ENCODE results near the gene MAP4K5. TPM values are rescaled to one million over a fixed set of nuclear protein-coding genes. Genes with fewer than 3 reads are reported as not detected.
A peak's percentile ranks its signal among the peaks of the same experiment; 100 is the strongest.

MAP4K5 gene
- total and polyA plus RNA-seq, 12 donors: 7.1 to 19.8 (median 11.2) TPM

DNA sequence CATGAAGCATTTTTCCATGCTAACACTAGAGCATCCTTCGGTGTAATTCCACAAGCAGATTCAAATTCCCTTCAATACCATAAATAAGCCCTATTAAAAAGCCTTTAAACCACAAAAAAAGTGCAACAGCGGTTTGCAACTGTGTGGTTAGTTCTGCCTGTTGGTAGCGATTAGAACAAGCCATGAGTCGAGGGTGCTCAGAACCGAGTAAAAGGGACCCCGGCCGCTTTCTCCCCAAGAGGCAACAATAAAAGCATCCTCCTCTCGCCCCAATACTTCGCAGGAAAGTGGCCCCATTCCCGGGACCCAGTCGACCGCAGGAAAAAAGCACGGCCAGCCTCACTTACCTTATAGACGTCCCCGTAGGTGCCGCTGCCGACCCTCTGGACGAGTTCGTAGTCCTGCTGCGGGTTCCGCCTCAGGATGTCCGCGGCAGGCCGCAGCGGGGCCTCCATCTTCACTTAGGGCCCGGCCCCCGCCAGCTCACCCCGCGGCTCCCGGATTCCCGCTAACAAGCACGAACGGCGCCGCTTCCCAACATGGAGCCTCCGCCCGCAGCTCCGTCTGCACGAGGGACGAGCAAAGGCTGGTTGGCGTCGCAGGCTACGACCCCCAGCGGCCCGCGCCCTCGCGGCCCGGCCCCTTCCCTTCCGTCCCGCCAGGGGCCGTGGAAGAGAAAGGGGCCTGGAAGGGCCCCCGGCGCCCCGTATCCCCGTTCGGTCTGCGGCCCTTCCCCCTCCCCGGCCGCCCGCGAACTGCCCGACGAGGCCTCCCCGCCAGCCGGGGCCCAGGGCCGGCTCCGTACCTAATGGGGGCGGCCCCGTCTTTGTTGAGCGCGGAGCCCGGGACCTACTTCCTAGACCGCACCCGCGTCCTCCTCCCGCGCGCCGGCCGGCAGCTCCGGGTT lies 521 bp downstream of the MAP4K5 start:
- Histone ChIP-seq H3K4me3 (peak overlapping the region; percentile 84 to 97 (median 91)), H3K27me3 (no peaks in the 10 kb centered on the region), H3K36me3 (peaks cover 0 to 4% (median 0%) of the 10 kb centered on the region in 9 donors), H3K4me1 (peaks cover 0 to 42% (median 28%) of the 10 kb centered on the region in 9 donors), H3K27ac (peak overlapping the region; percentile 68 to 97 (median 94)), H3K9me3 (no peaks in the 10 kb centered on the region)
- intact Hi-C loops (cut with DNase I): loop anchor here in 9 of 10 donors (1.0 to 5.0 kb wide), 7 partner anchors 190 to 300 kb away; partner anchors contain the start of gene SOS2 (in 1 of the 9)
- WGBS, 2 donors: 1% methylated on average over 65 to 82 of the region's 82 CpGs
- TF ChIP-seq, protein P1, sequence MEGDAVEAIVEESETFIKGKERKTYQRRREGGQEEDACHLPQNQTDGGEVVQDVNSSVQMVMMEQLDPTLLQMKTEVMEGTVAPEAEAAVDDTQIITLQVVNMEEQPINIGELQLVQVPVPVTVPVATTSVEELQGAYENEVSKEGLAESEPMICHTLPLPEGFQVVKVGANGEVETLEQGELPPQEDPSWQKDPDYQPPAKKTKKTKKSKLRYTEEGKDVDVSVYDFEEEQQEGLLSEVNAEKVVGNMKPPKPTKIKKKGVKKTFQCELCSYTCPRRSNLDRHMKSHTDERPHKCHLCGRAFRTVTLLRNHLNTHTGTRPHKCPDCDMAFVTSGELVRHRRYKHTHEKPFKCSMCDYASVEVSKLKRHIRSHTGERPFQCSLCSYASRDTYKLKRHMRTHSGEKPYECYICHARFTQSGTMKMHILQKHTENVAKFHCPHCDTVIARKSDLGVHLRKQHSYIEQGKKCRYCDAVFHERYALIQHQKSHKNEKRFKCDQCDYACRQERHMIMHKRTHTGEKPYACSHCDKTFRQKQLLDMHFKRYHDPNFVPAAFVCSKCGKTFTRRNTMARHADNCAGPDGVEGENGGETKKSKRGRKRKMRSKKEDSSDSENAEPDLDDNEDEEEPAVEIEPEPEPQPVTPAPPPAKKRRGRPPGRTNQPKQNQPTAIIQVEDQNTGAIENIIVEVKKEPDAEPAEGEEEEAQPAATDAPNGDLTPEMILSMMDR (IDR thresholded peaks at IDR 0.05): no peak
- DNase-seq (peak; percentile 25 to 54), ATAC-seq (peak; percentile 31 to 77 (median 66))

DNA sequence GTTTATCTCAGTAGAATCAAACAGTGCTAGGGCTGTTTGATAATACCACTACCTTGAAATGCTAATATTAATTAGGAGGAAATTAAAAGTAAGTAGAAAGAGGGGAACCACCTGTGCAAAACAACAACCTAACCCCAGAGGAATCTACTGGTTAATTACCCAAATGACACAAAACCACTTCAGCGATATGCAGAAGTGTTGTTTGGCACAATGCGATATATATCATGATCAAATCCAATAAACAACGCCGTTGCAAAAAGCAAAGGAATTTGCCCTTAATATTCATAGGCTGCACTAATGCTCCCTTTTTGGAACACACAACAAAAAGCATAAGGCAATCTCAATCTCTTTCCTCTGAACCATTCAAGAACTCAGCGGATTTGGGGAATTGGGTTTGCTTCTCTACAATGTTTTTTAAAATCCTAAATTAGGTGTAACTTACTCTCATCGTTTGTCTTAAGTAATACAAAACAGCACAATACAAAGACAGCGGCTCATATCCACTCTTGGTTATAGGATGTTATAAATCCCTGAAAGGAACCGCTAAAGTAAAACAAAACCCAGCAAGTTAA lies 1.5 kb downstream of the MAP4K5 start:
- Histone ChIP-seq H3K4me3 (peak overlapping the region in 9 of 10 donors; percentile 1 to 97 (median 91)), H3K27ac (peak overlapping the region in 1 of 10 donors; percentile 96), H3K36me3 (peaks cover 0 to 4% (median 0%) of the 10 kb centered on the region in 9 donors), H3K27me3 (no peaks in the 10 kb centered on the region), H3K4me1 (peaks cover 0 to 50% (median 28%) of the 10 kb centered on the region in 9 donors), H3K9me3 (no peaks in the 10 kb centered on the region)
- 42 to 49% methylated on average over 8 of the region's 8 CpGs for WGBS, 2 donors
- DNase-seq: no peak
- TF ChIP-seq, protein P1 (IDR thresholded peaks at IDR 0.05): no peak
- ATAC-seq: no peak
- intact Hi-C loops (cut with DNase I): loop anchor here in 3 of 10 donors (5.0 kb wide), 4 partner anchors 189 to 299 kb away; partner anchors contain the start of gene SOS2 (in 1 of the 3)

DNA sequence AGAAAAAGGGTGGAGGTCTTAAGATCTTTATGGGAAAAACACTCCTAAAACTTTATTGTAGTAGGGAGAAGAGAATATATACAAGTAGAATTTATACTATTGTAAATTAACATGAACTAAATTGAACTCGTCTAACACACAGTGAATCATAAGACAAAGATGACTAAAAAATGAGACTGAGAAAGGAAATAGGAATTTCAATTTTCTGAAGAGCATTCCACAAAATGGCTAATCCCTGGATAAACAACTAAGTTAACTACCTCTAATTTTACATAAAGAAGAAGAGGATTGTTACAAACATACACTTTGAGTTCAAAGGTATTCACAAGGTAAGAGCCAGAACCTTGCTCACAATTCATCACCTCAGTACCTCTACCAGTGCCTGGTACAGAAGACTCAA lies 2.0 kb downstream of the MAP4K5 start:
- peaks cover 0 to 50% (median 30%) of the 10 kb centered on the region in 9 donors for H3K4me1 ChIP-seq
- TF ChIP-seq, protein P1 (IDR thresholded peaks at IDR 0.05): no peak
- intact Hi-C loops (cut with DNase I): loop anchor here in 3 of 10 donors (5.0 kb wide), 4 partner anchors 188 to 298 kb away; partner anchors contain the start of gene SOS2 (in 1 of the 3)

More for the DNA sequence above, 2.0 kb downstream of the MAP4K5 start:
- Histone ChIP-seq H3K9me3 (no peaks in the 10 kb centered on the region), H3K4me3 (peak overlapping the region in 5 of 10 donors; percentile 9 to 97 (median 91)), H3K27me3 (no peaks in the 10 kb centered on the region), H3K36me3 (peaks cover 0 to 4% (median 0%) of the 10 kb centered on the region in 9 donors), H3K27ac (peak overlapping the region in 1 of 10 donors; percentile 96)
- no peak for DNase-seq
- WGBS, 2 donors: 44 to 53% methylated on average over 1 of the region's 1 CpG
- ATAC-seq: no peak

All from heart right ventricle (tissue), 16 donors.